H9 (cell line): Measurements from ENCODE around the gene C17orf114.

Experiments
- DNase-seq: peaks from one replicate; pipeline ENCODE4 v3.0.0-alpha.2; 2017
- H2AFZ ChIP-seq: one replicate; pipeline ENCODE4 v1.6.1; 2013; ENCODE audit warnings: mild to moderate bottlenecking, low read length, control low read depth, moderate library complexity
- H2AK5ac ChIP-seq: 2 replicates; pipeline ENCODE4 v1.6.1; 2013; ENCODE audit warnings: low read length, control low read depth, mixed read lengths; ENCODE audit not compliant: insufficient read length
- H2BK120ac ChIP-seq: one replicate; pipeline ENCODE4 v1.6.1; 2013; ENCODE audit warnings: low read depth, mild to moderate bottlenecking, low read length, control low read depth, inconsistent platforms; ENCODE audit not compliant: poor library complexity, severe bottlenecking
- H2BK12ac ChIP-seq: 2 replicates; pipeline ENCODE4 v1.6.1; 2013; ENCODE audit warnings: low read length, control low read depth, mixed read lengths, low read depth; ENCODE audit not compliant: insufficient read length
- H2BK15ac ChIP-seq: 2 replicates; pipeline ENCODE4 v1.6.1; 2013; ENCODE audit warnings: low read depth, low read length, control low read depth
- H2BK20ac ChIP-seq: one replicate; pipeline ENCODE4 v1.6.1; 2013; ENCODE audit warnings: low read depth, mild to moderate bottlenecking, low read length, control low read depth, inconsistent platforms; ENCODE audit not compliant: poor library complexity, severe bottlenecking
- H2BK5ac ChIP-seq: 2 replicates; pipeline ENCODE4 v1.6.1; 2013; ENCODE audit warnings: low read length, control low read depth, mixed read lengths; ENCODE audit not compliant: insufficient read length
- H3K14ac ChIP-seq: 2 replicates; pipeline ENCODE4 v1.6.1; 2013; ENCODE audit warnings: low read length, control low read depth; ENCODE audit not compliant: insufficient read depth
- H3K18ac ChIP-seq: 2 replicates; pipeline ENCODE4 v1.6.1; 2013; ENCODE audit warnings: low read depth, mild to moderate bottlenecking, mixed read lengths, low read length, control low read depth; ENCODE audit not compliant: insufficient read length
- H3K23ac ChIP-seq: 2 replicates; pipeline ENCODE4 v1.6.1; 2013; ENCODE audit warnings: low read length, control low read depth, mixed read lengths, low read depth; ENCODE audit not compliant: insufficient read length
- H3K23me2 ChIP-seq: 2 replicates; pipeline ENCODE4 v1.6.1; 2013; ENCODE audit warnings: low read depth, mild to moderate bottlenecking, mixed read lengths, low read length, control low read depth; ENCODE audit not compliant: insufficient read length, poor library complexity, severe bottlenecking
- H3K27ac ChIP-seq: 2 replicates; pipeline ENCODE4 v1.5.1; 2013; ENCODE audit warnings: low read length, control low read depth, mixed read lengths, low read depth; ENCODE audit not compliant: insufficient read length
- H3K27me3 ChIP-seq: 2 replicates; pipeline ENCODE4 v1.6.1; 2013; ENCODE audit warnings: low read length, control low read depth, inconsistent platforms; ENCODE audit not compliant: insufficient read depth
- H3K4ac ChIP-seq: 2 replicates; pipeline ENCODE4 v1.6.1; 2013; ENCODE audit warnings: low read depth, mild to moderate bottlenecking, control low read depth, inconsistent platforms, low read length, moderate library complexity
- H3K4me1 ChIP-seq: 2 replicates; pipeline ENCODE4 v1.6.1; 2013; ENCODE audit warnings: low read length, control low read depth, inconsistent platforms; ENCODE audit not compliant: insufficient read depth
- H3K4me2 ChIP-seq: 2 replicates; pipeline ENCODE4 v1.6.1; 2013; ENCODE audit warnings: low read length, control low read depth, mixed read lengths; ENCODE audit not compliant: insufficient read length, insufficient read depth
- H3K56ac ChIP-seq: 2 replicates; pipeline ENCODE4 v1.6.1; 2013; ENCODE audit warnings: low read depth, mild to moderate bottlenecking, mixed read lengths, low read length, control low read depth; ENCODE audit not compliant: insufficient read length
- H3K79me1 ChIP-seq: 2 replicates; pipeline ENCODE4 v1.6.1; 2013; ENCODE audit warnings: low read depth, mild to moderate bottlenecking, moderate library complexity, low read length, control low read depth, inconsistent platforms; ENCODE audit not compliant: insufficient read depth, poor library complexity, severe bottlenecking
- H3K79me2 ChIP-seq: 2 replicates; pipeline ENCODE4 v1.6.1; 2013; ENCODE audit warnings: low read length, control low read depth, inconsistent platforms; ENCODE audit not compliant: insufficient read depth
- H3K9ac ChIP-seq: 2 replicates; pipeline ENCODE4 v1.6.1; 2013; ENCODE audit warnings: low read length, control low read depth, mixed read lengths; ENCODE audit not compliant: insufficient read length; ENCODE audit errors: extremely low read depth
- H3K9me3 ChIP-seq: one replicate; pipeline ENCODE4 v1.6.1; 2013; ENCODE audit warnings: low read depth, low read length, inconsistent platforms; ENCODE audit not compliant: control insufficient read depth
- H3T11ph ChIP-seq: one replicate; pipeline ENCODE4 v1.6.1; 2013; ENCODE audit warnings: mild to moderate bottlenecking, low read length, control low read depth, inconsistent platforms
- H4K20me1 ChIP-seq: one replicate; pipeline ENCODE4 v1.6.1; 2013; ENCODE audit not compliant: control insufficient read depth, insufficient read length, insufficient read depth
- H4K5ac ChIP-seq: 2 replicates; pipeline ENCODE4 v1.6.1; 2013; ENCODE audit warnings: low read depth, mild to moderate bottlenecking, mixed read lengths, low read length, control low read depth; ENCODE audit not compliant: insufficient read length
- H4K8ac ChIP-seq: replicated peaks from 2 replicates; pipeline ENCODE4 v1.6.1; 2013; ENCODE audit warnings: low read length, control low read depth, mixed read lengths, low read depth; ENCODE audit not compliant: insufficient read length
- H4K91ac ChIP-seq: 2 replicates; pipeline ENCODE4 v1.6.1; 2013; ENCODE audit warnings: low read depth, mild to moderate bottlenecking, moderate library complexity, mixed read lengths, low read length, control low read depth; ENCODE audit not compliant: insufficient read length
- H3K27ac Mint-ChIP-seq, 3 experiments: 2 replicates in 2 of 3; 3 replicates in 1 of 3; pipeline ENCODE4 v1.8.0; 2020 to 2021; ENCODE audit warnings: mixed read lengths in 3 of 3, mild to moderate bottlenecking in 1 of 3, moderate library complexity in 1 of 3
- H3K27me3 Mint-ChIP-seq: 2 replicates; pipeline ENCODE4 v1.8.0; 2021; ENCODE audit warnings: low read depth, mild to moderate bottlenecking, moderate library complexity, mixed read lengths
- H3K36me3 Mint-ChIP-seq, 3 experiments: 2 replicates in 2 of 3; 3 replicates in 1 of 3; pipeline ENCODE4 v1.8.0; 2020 to 2021; ENCODE audit warnings: low read depth in 3 of 3, mixed read lengths in 3 of 3; ENCODE audit not compliant: insufficient read depth in 1 of 3
- H3K4me1 Mint-ChIP-seq, 2 experiments: 2 replicates each; pipeline ENCODE4 v1.8.0; 2020; ENCODE audit warnings: mixed read lengths in 2 of 2
- H3K4me3 Mint-ChIP-seq, 2 experiments: 2 replicates in 1 of 2; 3 replicates in 1 of 2; pipeline ENCODE4 v1.8.0; 2020 to 2021; ENCODE audit warnings: mild to moderate bottlenecking in 2 of 2, mixed read lengths in 2 of 2, moderate library complexity in 1 of 2
- H3K9me3 Mint-ChIP-seq, 2 experiments: 2 replicates in 1 of 2; 3 replicates in 1 of 2; pipeline ENCODE4 v1.8.0; 2020; ENCODE audit warnings: mild to moderate bottlenecking in 2 of 2, mixed read lengths in 2 of 2, moderate library complexity in 1 of 2
- CTCF ChIP-seq: fragments of 200-600 bp; sonication (generic); conservative IDR thresholded peaks from 3 replicates; pipeline ENCODE4 v1.8.0; 2021; ENCODE audit warnings: antibody characterized with exemption, mild to moderate bottlenecking
- WGBS: extraction: QIAGEN DNeasy Blood & Tissue Kit; methylation state at CpG from one replicate; pipeline ENCODE4 v1.1.7; 2013; ENCODE audit warnings: missing lambda C conversion rate, low lambda C conversion rate, mixed read lengths; ENCODE audit not compliant: insufficient read length; ENCODE audit errors: extremely low coverage; 5-methylcytosine and 5-hydroxymethylcytosine counted together

C17orf114 gene

GRCh38 chr17:4827399-4827798 lies 25.3 kb upstream of the C17orf114 start:
- H3K9ac ChIP-seq, result no peak overlapping the region
- Mint-ChIP-seq H3K9me3 (no peaks in the 10 kb centered on the region), H3K36me3 (peaks cover 0 to 5% (median 3%) of the 10 kb centered on the region in 3 experiments; a peak in 3 of 7 replicates), H3K4me3 (no peak overlapping the region), H3K4me1 (0 out of 4 replicates have a peak, but pooled peaks cover under 1 to 3% of the 10 kb centered on the region in 2 experiments), H3K27ac (peak overlapping the region in 1 of 3 experiments; percentile 52; a peak in 2 of 7 replicates), H3K27me3 (no peaks in the 10 kb centered on the region)
- H3K23me2 ChIP-seq, result no peaks in the 10 kb centered on the region
- H4K8ac ChIP-seq, result no peak overlapping the region
- WGBS, result no CpG with 5 or more reads among the region's 8 CpGs
- no peak for TF ChIP-seq CTCF
- no peak overlapping the region for H3K56ac ChIP-seq
- no peak overlapping the region for H3T11ph ChIP-seq
- no peak overlapping the region for H2BK5ac ChIP-seq
- no peak overlapping the region for H4K91ac ChIP-seq
- no peak for DNase-seq
- H3K4ac ChIP-seq, result no peak overlapping the region
- H4K5ac ChIP-seq, result no peak overlapping the region
- no peak overlapping the region for H2BK15ac ChIP-seq
- H2AK5ac ChIP-seq, result no peak overlapping the region
- no peaks in the 10 kb centered on the region for H3K27me3 ChIP-seq
- H4K20me1 ChIP-seq, result no peaks in the 10 kb centered on the region
- H3K4me2 ChIP-seq, result no peak overlapping the region
- H3K79me2 ChIP-seq, result no peaks in the 10 kb centered on the region
- no peak overlapping the region for H2BK12ac ChIP-seq
- H3K14ac ChIP-seq, result no peak overlapping the region
- no peak overlapping the region for H3K27ac ChIP-seq
- no peaks in the 10 kb centered on the region for H3K4me1 ChIP-seq
- H3K79me1 ChIP-seq, result no peaks in the 10 kb centered on the region
- no peak overlapping the region for H3K18ac ChIP-seq
- H2AFZ ChIP-seq, result no peak overlapping the region
- no peaks in the 10 kb centered on the region for H3K9me3 ChIP-seq
- H3K23ac ChIP-seq, result no peak overlapping the region
- H2BK20ac ChIP-seq, result no peak overlapping the region
- no peak overlapping the region for H2BK120ac ChIP-seq
